HG03342 (cell line): ENCODE measurements around the gene PRIMA1.

Experiments used
- ATAC-seq: cut with Tn5 transposase; IDR thresholded peaks from one replicate; pipeline ENCODE4 v1.9.1; 2021; ENCODE audit warnings: mild to moderate bottlenecking, moderate library complexity; ENCODE audit not compliant: unreplicated experiment

The PRIMA1 gene

DNA sequence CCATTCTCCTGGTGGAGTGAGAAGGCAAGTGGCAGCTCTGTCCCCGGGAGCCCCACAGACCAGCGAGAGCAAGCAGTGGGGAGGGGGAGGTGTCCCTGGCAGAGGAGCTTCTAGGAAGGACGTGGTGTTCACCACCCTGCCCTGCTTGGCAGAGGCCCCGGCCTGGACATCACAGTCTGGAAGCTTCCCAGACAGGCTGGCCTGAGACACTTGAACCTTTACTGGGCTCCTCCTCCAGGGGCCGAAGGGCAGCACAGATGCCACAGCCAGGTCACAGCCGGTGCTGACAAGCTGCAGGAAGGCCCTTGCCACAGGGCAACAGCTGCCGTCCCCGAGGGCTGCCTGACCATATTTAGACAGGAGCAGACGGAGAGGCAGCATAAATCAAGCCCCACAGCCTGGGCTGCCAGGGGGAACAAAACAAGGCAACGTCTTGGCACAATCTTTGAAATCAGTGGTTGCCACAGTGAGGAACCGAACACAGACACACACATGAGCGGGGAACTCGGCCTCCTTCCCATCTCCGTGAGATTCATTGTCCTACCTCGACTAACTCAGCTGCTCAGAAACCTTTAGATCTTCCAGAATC lies 28.5 kb downstream of the PRIMA1 start:
- ATAC-seq, result no peak

GRCh38 chr14:93757206-93757605 lies 31.1 kb downstream of the PRIMA1 start:
- no peak for ATAC-seq

GRCh38 chr14:93753647-93754046 lies 34.6 kb downstream of the PRIMA1 start:
- ATAC-seq, result no peak

DNA sequence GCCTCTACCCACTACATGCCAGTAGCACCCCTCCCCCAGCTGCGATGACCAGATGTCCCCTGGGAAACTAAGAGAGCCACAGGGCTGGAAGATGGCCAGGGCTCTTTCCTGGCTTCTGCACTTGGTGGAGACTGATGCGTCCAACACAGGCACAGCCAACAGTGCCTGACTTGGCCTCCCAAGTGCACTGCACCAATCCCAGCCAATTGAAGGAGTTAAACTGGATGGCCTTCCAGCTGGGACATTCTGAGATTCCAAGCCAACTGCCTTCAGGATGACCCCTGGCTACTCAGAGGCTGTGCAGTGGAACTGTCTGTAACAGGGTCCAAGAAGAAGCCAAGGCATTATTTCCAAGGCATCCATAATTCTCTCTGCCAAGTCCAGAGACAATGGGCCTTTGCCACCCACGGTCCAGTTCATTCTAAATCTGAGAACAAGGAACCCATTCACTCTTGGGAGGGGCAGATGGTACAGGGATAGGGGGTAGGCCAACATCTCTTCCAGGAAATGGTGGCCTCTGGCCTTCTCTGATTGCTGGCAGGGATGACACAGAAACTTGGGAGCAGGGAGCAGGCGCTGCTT lies 35.2 kb downstream of the PRIMA1 start:
- ATAC-seq, result no peak

DNA sequence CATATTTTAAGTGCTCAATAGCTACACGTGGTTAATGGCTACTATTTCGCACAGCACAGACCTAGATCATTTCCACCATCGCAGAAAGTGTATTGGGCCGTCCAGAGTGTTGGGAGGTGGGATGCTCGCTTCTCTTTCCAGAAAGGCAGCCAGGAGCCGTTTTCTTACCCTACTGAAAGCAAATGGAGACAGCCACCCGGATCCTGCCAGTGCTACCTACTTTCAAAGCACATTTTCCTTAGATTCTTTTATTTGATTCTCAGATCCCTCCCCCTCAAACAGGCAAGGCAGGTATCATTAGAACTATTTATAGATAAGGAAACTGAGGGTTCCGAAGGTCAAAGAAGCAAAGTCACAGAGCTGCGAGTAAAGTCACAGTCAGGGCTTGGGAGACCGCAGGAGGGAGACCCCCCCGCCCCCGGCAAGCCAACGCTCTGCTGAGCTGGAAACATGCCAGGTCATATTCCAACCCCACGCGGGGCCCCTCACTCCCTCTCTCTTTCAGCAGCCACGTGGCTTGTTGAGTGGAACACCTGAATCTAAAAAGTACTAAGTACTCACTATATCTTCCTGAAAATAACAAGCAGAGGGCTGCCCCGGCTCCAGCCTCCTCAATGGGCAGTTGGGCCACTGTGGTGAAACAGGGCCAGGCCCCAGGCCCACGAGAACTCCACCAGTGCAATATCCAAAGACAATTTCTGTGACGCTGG lies 36.2 kb downstream of the PRIMA1 start:
- no peak for ATAC-seq

GRCh38 chr14:93749076-93749420 lies 39.2 kb downstream of the PRIMA1 start:
- ATAC-seq, result no peak

DNA sequence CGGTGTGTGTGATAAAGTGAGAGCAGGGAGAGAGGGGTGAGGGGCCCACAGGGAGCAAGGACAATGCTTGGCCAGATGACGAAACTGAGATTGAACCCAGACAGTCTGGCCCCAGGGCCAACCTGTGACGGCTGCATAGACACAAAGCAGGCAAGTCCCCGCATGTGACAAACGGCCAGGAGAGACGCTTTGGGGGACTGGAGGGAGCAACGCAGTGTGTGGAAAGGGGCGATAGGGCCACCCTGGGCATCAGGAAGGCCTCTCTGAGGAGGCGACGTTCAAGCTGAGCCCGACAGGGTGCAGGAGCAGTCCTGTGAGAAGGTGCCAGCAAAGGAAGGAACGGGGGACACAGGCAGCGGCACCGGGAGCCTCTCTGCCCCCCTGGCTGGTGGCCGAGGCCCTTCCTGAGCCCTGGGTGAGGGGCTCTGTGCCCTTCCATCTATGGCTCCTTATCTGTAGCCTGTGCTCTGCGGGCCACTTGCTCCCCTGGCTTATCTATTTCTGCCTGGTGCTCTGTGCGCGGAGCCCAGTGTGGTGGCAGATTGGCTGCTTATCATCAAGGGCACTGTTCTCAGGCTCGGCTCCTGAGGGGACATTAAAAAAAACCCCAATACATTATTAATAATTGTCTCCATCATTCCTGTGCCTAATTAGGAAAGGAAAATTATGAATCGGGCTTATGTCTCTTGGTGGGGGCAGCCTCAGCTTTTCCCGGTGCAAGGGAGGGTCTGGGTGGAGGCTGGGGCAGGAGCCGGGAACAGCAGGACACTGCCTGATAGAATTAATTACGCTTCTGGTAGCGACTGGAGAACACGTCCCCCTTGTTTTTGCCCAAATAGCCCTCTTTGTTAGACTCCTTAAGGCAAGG lies 39.8 kb downstream of the PRIMA1 start:
- ATAC-seq, result no peak

DNA sequence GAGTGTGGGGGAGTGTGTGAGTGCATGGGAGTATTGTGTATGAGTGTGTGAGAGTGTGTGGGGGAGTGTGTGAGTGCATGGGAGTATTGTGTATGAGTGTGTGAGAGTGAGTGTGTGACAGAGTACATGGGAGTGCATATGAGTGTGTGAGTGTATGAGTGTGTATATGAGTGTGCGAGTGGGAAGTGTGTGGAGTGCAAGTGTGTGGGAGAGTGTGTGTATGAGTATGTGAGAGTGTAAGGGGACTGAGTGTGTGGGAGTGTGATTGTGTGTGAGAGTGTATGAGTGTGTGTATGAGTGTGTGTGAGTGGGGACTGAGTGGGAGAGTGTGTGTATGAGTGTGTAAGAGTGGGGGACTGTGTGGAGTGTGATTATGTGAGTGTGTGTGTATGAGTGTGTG lies 40.7 kb downstream of the PRIMA1 start:
- no peak for ATAC-seq

- ATAC-seq, result no peak
These were observed 41.2 kb downstream of the PRIMA1 start for GRCh38 chr14:93747102-93747501.

- ATAC-seq, result no peak
These were observed 42.5 kb downstream of the PRIMA1 start for GRCh38 chr14:93745603-93746273.

DNA sequence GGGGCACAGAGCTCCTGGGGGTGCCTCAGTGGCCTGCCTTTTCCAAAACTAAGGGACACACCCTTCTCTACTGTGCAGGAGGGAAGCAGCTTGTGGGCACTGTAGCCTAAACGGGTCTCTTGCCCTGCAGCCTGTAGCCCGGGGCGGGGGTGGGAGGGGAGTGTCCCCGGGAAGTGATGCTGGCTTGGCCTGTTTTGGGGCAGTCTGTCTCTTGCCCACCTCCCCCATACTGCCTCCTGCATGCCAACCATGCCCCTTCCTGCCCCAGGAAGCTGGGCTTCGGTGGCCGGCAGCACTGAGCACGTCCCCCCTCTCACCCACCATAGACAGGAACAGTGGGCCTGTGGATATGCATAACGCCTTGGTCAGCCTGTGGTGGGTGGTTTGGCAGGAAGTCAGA lies 43.4 kb downstream of the PRIMA1 start:
- no peak for ATAC-seq

GRCh38 chr14:93744176-93744575 lies 44.1 kb downstream of the PRIMA1 start:
- ATAC-seq, result no peak

DNA sequence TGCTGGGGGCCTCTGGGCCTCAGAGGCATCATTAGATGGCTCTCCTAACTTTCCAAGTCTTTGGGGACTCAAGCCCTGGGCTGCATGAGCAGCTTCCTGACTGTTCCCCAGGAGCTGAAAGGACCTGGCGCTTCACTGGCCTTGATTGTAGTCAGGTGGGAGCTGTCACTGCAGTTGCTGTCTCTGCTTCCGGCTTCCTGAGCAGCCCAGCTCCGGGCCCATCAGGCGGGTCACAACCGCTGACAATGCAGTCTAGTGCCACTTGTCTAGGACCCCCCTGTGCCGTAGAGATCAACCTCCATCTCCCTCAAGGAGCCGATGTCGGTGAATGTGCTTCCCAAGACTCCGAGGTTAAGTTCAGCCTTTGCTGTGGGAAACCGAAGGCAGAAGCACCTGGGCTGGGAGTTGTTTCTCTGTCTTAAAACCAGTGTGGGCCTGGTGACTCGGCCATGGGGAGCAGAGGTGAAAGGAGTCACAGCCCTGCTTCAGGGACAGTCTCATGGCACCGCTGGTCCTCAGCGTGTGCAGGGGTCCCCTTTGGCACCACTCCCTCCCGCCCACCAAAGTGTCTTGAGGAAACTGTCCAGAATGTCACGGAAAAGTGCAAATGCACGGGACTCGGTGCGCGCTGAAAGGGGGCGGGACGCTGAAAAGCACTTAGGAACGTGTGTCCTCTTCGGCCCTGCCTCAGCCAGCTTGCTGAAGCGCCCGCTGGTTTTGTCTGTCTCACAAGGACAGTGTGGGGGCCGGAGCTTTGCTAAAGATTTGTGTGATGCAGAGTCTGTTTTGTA lies 44.8 kb downstream of the PRIMA1 start:
- no peak for ATAC-seq

GRCh38 chr14:93742761-93743160 lies 45.5 kb downstream of the PRIMA1 start:
- ATAC-seq, result no peak

DNA sequence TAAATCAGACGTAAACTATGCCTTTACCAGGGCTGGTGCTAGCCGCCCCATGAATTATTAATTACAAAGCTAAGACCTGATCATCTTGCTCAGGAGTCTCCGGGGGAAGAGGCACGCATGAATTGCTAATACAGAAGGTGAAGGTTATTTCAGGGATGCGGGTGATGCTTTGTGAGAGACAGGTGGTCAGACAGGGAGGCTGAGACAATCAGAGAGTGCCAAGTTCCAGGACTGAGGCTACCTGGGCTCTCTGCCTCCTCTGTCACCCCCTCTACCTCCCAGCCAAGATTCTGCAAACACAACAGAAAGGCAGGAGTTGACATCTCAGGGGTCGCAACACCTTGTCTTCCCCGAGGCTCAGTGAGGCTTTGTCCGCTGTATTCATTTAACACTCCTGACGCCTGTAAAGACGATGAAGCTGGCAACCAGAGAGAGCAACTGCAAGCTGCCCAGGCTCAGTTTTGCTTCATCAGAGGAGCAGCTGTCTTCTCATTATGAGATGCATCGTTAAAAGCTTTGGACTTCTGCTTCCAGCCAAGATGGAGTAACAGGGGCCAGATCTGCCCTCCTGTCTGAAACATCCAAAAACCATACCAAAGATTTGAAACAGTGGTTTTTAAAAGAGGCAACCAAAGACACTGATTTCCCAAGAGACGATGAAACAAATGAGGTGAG lies 46.6 kb downstream of the PRIMA1 start:
- ATAC-seq, result no peak

GRCh38 chr14:93737634-93738033 lies 50.7 kb downstream of the PRIMA1 start:
- no peak for ATAC-seq

GRCh38 chr14:93736378-93737014 lies 51.8 kb downstream of the PRIMA1 start:
- no peak for ATAC-seq

DNA sequence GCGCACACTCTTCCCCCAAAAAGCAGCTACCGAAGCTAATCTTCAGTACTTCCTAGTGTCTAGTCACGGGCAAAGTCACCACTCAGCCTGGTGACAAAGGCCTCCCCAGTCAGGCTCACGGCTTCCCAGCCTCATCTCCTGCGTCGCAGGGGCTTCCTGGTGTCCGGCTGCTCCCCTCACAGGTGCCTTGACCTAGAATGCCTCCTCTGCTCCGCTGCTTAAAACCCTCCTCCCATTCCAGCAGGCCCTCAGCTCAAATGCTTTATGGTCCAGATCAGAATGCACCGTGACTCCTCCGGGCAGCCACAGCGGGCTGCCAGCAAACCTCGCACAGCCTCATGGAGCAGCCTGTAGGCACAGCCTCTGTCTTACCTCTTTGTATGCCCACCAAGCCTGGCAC lies 53.1 kb downstream of the PRIMA1 start:
- no peak for ATAC-seq

GRCh38 chr14:93734086-93734822 lies 54.0 kb downstream of the PRIMA1 start:
- no peak for ATAC-seq
